Gastroesophageal sphincter (tissue), 3 donors: ENCODE data around the gene MIDN.

Source experiments
- CTCF ChIP-seq, 4 experiments: fragments of 200-600 bp in 2 of 4; fragments of 450-650 bp in 2 of 4; sonication (generic) in 1 of 4; IDR thresholded peaks; one replicate each; pipeline ENCODE4 v1.5.1; 2017 to 2019; ENCODE audit warnings: antibody characterized with exemption in 4 of 4, mild to moderate bottlenecking in 2 of 4, moderate library complexity in 2 of 4
- EP300 ChIP-seq: sonication (generic); formaldehyde crosslinking; IDR thresholded peaks from one replicate; pipeline ENCODE4 v1.6.1; 2017; ENCODE audit warnings: antibody characterized with exemption, mild to moderate bottlenecking
- POLR2A ChIP-seq, 2 donors: fragments of 450-650 bp; IDR thresholded peaks; one replicate each; pipeline ENCODE4 v1.6.1; 2017; ENCODE audit warnings: antibody characterized with exemption in 2 of 2, mild to moderate bottlenecking in 2 of 2, moderate library complexity in 1 of 2
- POLR2AphosphoS5 ChIP-seq: sonication (generic); formaldehyde crosslinking; IDR thresholded peaks from one replicate; pipeline ENCODE4 v1.6.1; 2017; ENCODE audit warnings: antibody characterized with exemption

- TF ChIP-seq POLR2A (IDR thresholded peaks at IDR 0.05) (no peak), POLR2AphosphoS5 (no peak), CTCF (IDR thresholded peaks at IDR 0.05) (no peak), EP300 (no peak)
Measured at GRCh38 chr19:1271528-1272422, 23.4 kb downstream of the MIDN start.
